Transverse colon (tissue), 3 donors: ENCODE data around the gene EGLN1.

Experiments
- EP300 ChIP-seq: sonication (generic); formaldehyde crosslinking; IDR thresholded peaks from one replicate; pipeline ENCODE4 v1.6.1; 2017; ENCODE audit warnings: antibody characterized with exemption, low read depth
- POLR2A ChIP-seq: fragments of 450-650 bp; IDR thresholded peaks from one replicate; pipeline ENCODE4 v1.6.1; 2016; ENCODE audit warnings: antibody characterized with exemption, mild to moderate bottlenecking, moderate library complexity
- TF ChIP-seq, protein P1 (sequence below), 5 experiments: fragments of 200-600 bp in 3 of 5; fragments of 450-650 bp in 2 of 5; sonication (generic) in 3 of 5; IDR thresholded peaks; 1 replicate in 2 of 5; 2 replicates in 3 of 5; pipeline ENCODE4 v1.5.1; 2016 to 2017; ENCODE audit warnings: antibody characterized with exemption in 5 of 5, inconsistent platforms in 3 of 5, mild to moderate bottlenecking in 2 of 5, moderate library complexity in 1 of 5

DNA sequence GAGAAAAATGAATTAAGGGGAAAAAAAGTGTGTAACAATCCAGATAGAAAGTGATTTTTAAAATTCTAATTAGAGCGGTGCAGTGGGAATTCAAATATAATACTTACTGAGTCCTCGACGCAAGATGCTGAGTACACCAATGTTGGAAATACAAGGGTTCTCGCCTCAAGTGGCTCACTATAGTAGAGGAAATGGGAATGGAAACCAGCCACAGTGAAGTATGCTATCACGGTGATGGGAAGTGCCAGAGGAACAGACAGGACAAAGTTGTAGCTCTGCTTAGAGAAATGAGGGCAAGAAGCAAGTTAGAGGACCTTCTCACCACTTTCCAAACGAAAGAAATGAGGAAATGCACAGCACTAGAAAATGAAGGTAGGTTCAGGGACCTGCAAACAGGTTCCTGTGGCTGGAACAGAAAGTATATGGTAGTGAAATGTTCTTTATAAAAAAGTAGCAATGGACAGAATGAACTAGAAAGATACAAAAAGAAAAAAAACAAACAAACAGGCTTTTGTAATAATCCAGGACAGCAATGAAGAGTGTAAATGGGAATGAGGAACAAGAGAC lies 13.5 kb downstream of the EGLN1 start:
- TF ChIP-seq POLR2A (no peak), EP300 (no peak)
- TF ChIP-seq, protein P1, sequence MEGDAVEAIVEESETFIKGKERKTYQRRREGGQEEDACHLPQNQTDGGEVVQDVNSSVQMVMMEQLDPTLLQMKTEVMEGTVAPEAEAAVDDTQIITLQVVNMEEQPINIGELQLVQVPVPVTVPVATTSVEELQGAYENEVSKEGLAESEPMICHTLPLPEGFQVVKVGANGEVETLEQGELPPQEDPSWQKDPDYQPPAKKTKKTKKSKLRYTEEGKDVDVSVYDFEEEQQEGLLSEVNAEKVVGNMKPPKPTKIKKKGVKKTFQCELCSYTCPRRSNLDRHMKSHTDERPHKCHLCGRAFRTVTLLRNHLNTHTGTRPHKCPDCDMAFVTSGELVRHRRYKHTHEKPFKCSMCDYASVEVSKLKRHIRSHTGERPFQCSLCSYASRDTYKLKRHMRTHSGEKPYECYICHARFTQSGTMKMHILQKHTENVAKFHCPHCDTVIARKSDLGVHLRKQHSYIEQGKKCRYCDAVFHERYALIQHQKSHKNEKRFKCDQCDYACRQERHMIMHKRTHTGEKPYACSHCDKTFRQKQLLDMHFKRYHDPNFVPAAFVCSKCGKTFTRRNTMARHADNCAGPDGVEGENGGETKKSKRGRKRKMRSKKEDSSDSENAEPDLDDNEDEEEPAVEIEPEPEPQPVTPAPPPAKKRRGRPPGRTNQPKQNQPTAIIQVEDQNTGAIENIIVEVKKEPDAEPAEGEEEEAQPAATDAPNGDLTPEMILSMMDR (IDR thresholded peaks at IDR 0.05): no peak
